Hepatocyte (in vitro differentiated cells): ENCODE measurements around the gene DYNC2LI1. TPM values are rescaled to one million over a fixed set of nuclear protein-coding genes. Genes with fewer than 3 reads are reported as not detected.
A peak's percentile ranks its signal among the peaks of the same experiment; 100 is the strongest.

Experiments used
- DNase-seq: peaks from one replicate; pipeline ENCODE4 v3.0.0-alpha.2; 2016; ENCODE audit warnings: low spot score
- H2AFZ ChIP-seq: fragments of 200-600 bp; sonication (generic); 2 replicates; pipeline ENCODE4 v1.6.0; 2016; ENCODE audit warnings: antibody characterized with exemption, mild to moderate bottlenecking
- H3K27ac ChIP-seq: fragments of 200-600 bp; sonication (generic); 2 replicates; pipeline ENCODE4 v1.5.1; 2016; ENCODE audit warnings: mild to moderate bottlenecking
- H3K27me3 ChIP-seq: fragments of 200-600 bp; sonication (generic); 2 replicates; pipeline ENCODE4 v1.6.1; 2016
- H3K36me3 ChIP-seq: fragments of 200-600 bp; sonication (generic); replicated peaks from 2 replicates; pipeline ENCODE4 v1.5.1; 2016; ENCODE audit warnings: low read depth; ENCODE audit not compliant: insufficient read depth
- H3K4me1 ChIP-seq: fragments of 200-600 bp; sonication (generic); 2 replicates; pipeline ENCODE4 v1.5.1; 2016; ENCODE audit warnings: mild to moderate bottlenecking, moderate library complexity; ENCODE audit not compliant: insufficient read depth
- H3K4me2 ChIP-seq: fragments of 200-600 bp; sonication (generic); 2 replicates; pipeline ENCODE4 v1.6.0; 2016
- H3K4me3 ChIP-seq: fragments of 200-600 bp; sonication (generic); 2 replicates; pipeline ENCODE4 v1.5.1; 2016; ENCODE audit warnings: mild to moderate bottlenecking
- H3K79me2 ChIP-seq: fragments of 200-600 bp; sonication (generic); 2 replicates; pipeline ENCODE4 v1.6.0; 2017; ENCODE audit warnings: mild to moderate bottlenecking
- H3K9me2 ChIP-seq: fragments of 200-600 bp; sonication (generic); replicated peaks from 2 replicates; pipeline ENCODE4 v1.6.0; 2017; ENCODE audit warnings: mild to moderate bottlenecking; ENCODE audit not compliant: insufficient read depth
- H3K9me3 ChIP-seq: fragments of 200-600 bp; sonication (generic); 2 replicates; pipeline ENCODE4 v1.5.1; 2016; ENCODE audit warnings: low read depth, mild to moderate bottlenecking
- H4K20me1 ChIP-seq: fragments of 200-600 bp; sonication (generic); 2 replicates; pipeline ENCODE4 v1.6.0; 2016; ENCODE audit warnings: mild to moderate bottlenecking; ENCODE audit not compliant: insufficient read depth, poor library complexity, severe bottlenecking
- CTCF ChIP-seq: fragments of 200-600 bp; sonication (generic); IDR thresholded peaks from 2 replicates; pipeline ENCODE4 v1.5.1; 2016; ENCODE audit warnings: antibody characterized with exemption, mild to moderate bottlenecking; ENCODE audit not compliant: poor library complexity
- EZH2 ChIP-seq: fragments of 200-600 bp; sonication (generic); IDR thresholded peaks from 2 replicates; pipeline ENCODE4 v1.6.1; 2016; ENCODE audit warnings: antibody characterized with exemption, mild to moderate bottlenecking, borderline replicate concordance
- EZH2phosphoT487 ChIP-seq: fragments of 200-600 bp; sonication (generic); IDR thresholded peaks from one replicate; pipeline ENCODE4 v1.6.1; 2018; ENCODE audit warnings: antibody characterized with exemption, mild to moderate bottlenecking, low read depth, moderate library complexity; ENCODE audit not compliant: unreplicated experiment, severe bottlenecking
- WGBS: methylation state at CpG from one replicate; pipeline ENCODE4 v1.1.6; 2016; ENCODE audit warnings: low lambda C conversion rate; ENCODE audit errors: missing lambda C conversion rate; 5-methylcytosine and 5-hydroxymethylcytosine counted together
- polyA plus RNA-seq: library from polyadenylated mRNA; unstranded; fragments of >200 nt; fragmentation: Nextera tagmentation; extraction: Ambion mirVana; gene quantifications from 2 replicates; pipeline ENCODE4 v1.2.1, GENCODE V29; 2016
- total RNA-seq: library from RNA; depleted of rRNA; stranded (reverse); fragments of >200 nt; gene quantifications from 2 replicates; pipeline ENCODE4 v1.2.3, GENCODE V29; 2014

The DYNC2LI1 gene
- total and polyA plus RNA-seq, 2 experiments from 2014 or later, result 22.7 to 40.4 TPM

GRCh38 chr2:43762286-43762685, 11.6 kb upstream of the DYNC2LI1 start:
- peaks cover 10% of the 10 kb centered on the region for H3K4me1 ChIP-seq
- H3K36me3 ChIP-seq, result no peaks in the 10 kb centered on the region
- 65% methylated on average over 3 of the region's 3 CpGs for WGBS
- H3K27me3 ChIP-seq, result no peaks in the 10 kb centered on the region
- H3K9me2 ChIP-seq, result no peaks in the 10 kb centered on the region
- H3K4me3 ChIP-seq, result no peak overlapping the region
- no peaks in the 10 kb centered on the region for H3K9me3 ChIP-seq
- H4K20me1 ChIP-seq, result no peaks in the 10 kb centered on the region
- H3K27ac ChIP-seq, result peak overlapping the region; percentile 15
- H2AFZ ChIP-seq, result no peak overlapping the region
- no peak for DNase-seq
- no peak overlapping the region for H3K4me2 ChIP-seq
- no peaks in the 10 kb centered on the region for H3K79me2 ChIP-seq
- TF ChIP-seq EZH2phosphoT487 (no peak), EZH2 (no peak), CTCF (no peak)

DNA sequence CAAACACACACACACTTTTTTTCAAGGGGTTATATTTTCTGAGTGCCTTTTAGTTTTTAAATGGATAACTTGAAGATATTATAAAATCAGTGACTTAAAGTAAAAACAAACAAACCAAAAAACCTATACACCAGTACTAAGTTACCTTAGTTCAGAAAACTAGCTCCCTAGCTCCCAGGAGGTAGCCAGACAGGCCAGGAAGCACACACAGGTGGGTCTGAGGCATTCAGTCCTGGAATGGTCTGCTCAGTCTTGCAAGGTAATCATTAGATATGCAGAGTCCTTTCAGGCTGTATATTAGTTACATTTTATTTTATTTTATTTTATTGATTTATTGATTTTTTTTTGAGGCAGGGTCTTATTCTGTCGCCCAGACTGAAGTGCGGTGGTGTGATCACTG, 10.7 kb upstream of the DYNC2LI1 start:
- TF ChIP-seq EZH2phosphoT487, result no peak
- no peak for TF ChIP-seq EZH2
- no peak for TF ChIP-seq CTCF
- H3K27ac ChIP-seq, result peak overlapping the region; percentile 15
- no peaks in the 10 kb centered on the region for H4K20me1 ChIP-seq
- no peak overlapping the region for H3K4me2 ChIP-seq
- H2AFZ ChIP-seq, result no peak overlapping the region
- no peak for DNase-seq
- H3K4me1 ChIP-seq, result peaks cover 10% of the 10 kb centered on the region
- no peaks in the 10 kb centered on the region for H3K9me3 ChIP-seq
- no peaks in the 10 kb centered on the region for H3K9me2 ChIP-seq
- H3K4me3 ChIP-seq, result no peak overlapping the region
- no peaks in the 10 kb centered on the region for H3K27me3 ChIP-seq
- no peaks in the 10 kb centered on the region for H3K36me3 ChIP-seq
- 92% methylated on average over 2 of the region's 2 CpGs for WGBS
- H3K79me2 ChIP-seq, result no peaks in the 10 kb centered on the region

GRCh38 chr2:43764086-43764705, 9.6 kb upstream of the DYNC2LI1 start:
- no peak for DNase-seq
- Histone ChIP-seq H3K79me2 (no peaks in the 10 kb centered on the region), H3K9me2 (no peaks in the 10 kb centered on the region), H4K20me1 (no peaks in the 10 kb centered on the region), H2AFZ (no peak overlapping the region), H3K4me2 (no peak overlapping the region), H3K9me3 (no peaks in the 10 kb centered on the region), H3K4me3 (no peak overlapping the region), H3K27me3 (no peaks in the 10 kb centered on the region), H3K4me1 (peaks cover 7% of the 10 kb centered on the region), H3K27ac (peak overlapping the region; percentile 15), H3K36me3 (no peaks in the 10 kb centered on the region)
- 29% methylated on average over 1 of the region's 1 CpG for WGBS
- TF ChIP-seq EZH2 (no peak), CTCF (no peak), EZH2phosphoT487 (no peak)
